HepG2 (cell line): ENCODE results near the gene RHBG. TPM values are rescaled to one million over a fixed set of nuclear protein-coding genes. Genes with fewer than 3 reads are reported as not detected.
A peak's percentile ranks its signal among the peaks of the same experiment; 100 is the strongest.

Source experiments
- AKAP8 ChIP-seq: sonication (generic); formaldehyde crosslinking; IDR thresholded peaks from 2 replicates; pipeline ENCODE4 v1.5.1; 2020; ENCODE audit warnings: mild to moderate bottlenecking, missing genetic modification reagents
- ATM ChIP-seq: fragments of 450-650 bp; IDR thresholded peaks from 2 replicates; pipeline ENCODE4 v1.7.1; 2017; ENCODE audit warnings: mild to moderate bottlenecking, borderline replicate concordance
- GTF3A ChIP-seq: sonication (generic); formaldehyde crosslinking; conservative IDR thresholded peaks from 2 replicates; pipeline ENCODE4 v1.4.0; 2020; ENCODE audit warnings: mild to moderate bottlenecking, missing genetic modification reagents
- KDM4B ChIP-seq: sonication (generic); formaldehyde crosslinking; IDR thresholded peaks from 2 replicates; pipeline ENCODE4 v1.4.0; 2020; ENCODE audit warnings: missing genetic modification reagents
- MED1 ChIP-seq: sonication (generic); formaldehyde crosslinking; IDR thresholded peaks from 2 replicates; pipeline ENCODE4 v1.4.0; 2020; ENCODE audit warnings: missing genetic modification reagents
- NCOA5 ChIP-seq: sonication (generic); formaldehyde crosslinking; IDR thresholded peaks from 2 replicates; pipeline ENCODE4 v1.4.0; 2020; ENCODE audit warnings: missing genetic modification reagents
- NFE2L2 ChIP-seq: fragments of 150-350 bp; IDR thresholded peaks from 2 replicates; pipeline ENCODE4 v1.6.1; 2014; ENCODE audit warnings: low read length
- RBM22 ChIP-seq: fragments of 200-400 bp; formaldehyde crosslinking; optimal IDR thresholded peaks from 2 replicates; pipeline ENCODE3; 2017; ENCODE audit warnings: mild to moderate bottlenecking, low read length, moderate library complexity
- RCOR2 ChIP-seq: IDR thresholded peaks from 2 replicates; pipeline ENCODE4 v1.6.1; 2016; ENCODE audit warnings: missing biosample characterization, missing genetic modification reagents
- SRY ChIP-seq: sonication (generic); formaldehyde crosslinking; IDR thresholded peaks from 2 replicates; pipeline ENCODE4 v1.8.0; 2022; ENCODE audit warnings: mild to moderate bottlenecking, missing genetic modification reagents
- ZBTB7A ChIP-seq: sonication (generic); formaldehyde crosslinking; IDR thresholded peaks from 2 replicates; pipeline ENCODE4 v1.8.0; 2022; ENCODE audit warnings: mild to moderate bottlenecking, missing genetic modification reagents
- ZNF546 ChIP-seq: sonication (generic); formaldehyde crosslinking; conservative IDR thresholded peaks from 2 replicates; pipeline ENCODE4 v1.8.1; 2023; ENCODE audit warnings: mild to moderate bottlenecking, missing genetic modification reagents
- ZNF589 ChIP-seq: sonication (generic); formaldehyde crosslinking; conservative IDR thresholded peaks from 2 replicates; pipeline ENCODE4 v1.8.0; 2022; ENCODE audit warnings: mild to moderate bottlenecking, moderate library complexity, missing genetic modification reagents
- ZNF670 ChIP-seq: sonication (generic); formaldehyde crosslinking; IDR thresholded peaks from 2 replicates; pipeline ENCODE4 v1.8.0; 2022; ENCODE audit warnings: mild to moderate bottlenecking, missing genetic modification reagents, borderline replicate concordance
- polyA plus RNA-seq, 8 experiments: library from polyadenylated mRNA; depleted of rRNA in 3 of 8; stranded (reverse) in 7 of 8; unstranded in 1 of 8; fragments of >200 nt; fragmentation: Illumina TruSeq in 4 of 8; extraction: Trizol in 4 of 8; gene quantifications; 2 replicates each; pipeline versions ENCODE4 v1.2.1 to v1.2.3, GENCODE V29; 2011 to 2016; ENCODE audit warnings: low read depth in 4 of 8, missing spikeins in 1 of 8, mixed read lengths in 1 of 8; ENCODE audit not compliant: insufficient read depth in 1 of 8
- total RNA-seq, 5 experiments: library from RNA; depleted of rRNA; stranded (reverse); fragments of >200 nt; fragmentation: Illumina TruSeq; extraction: Trizol; gene quantifications; 2 replicates each; pipeline ENCODE4 v1.2.3, GENCODE V29; 2016; ENCODE audit warnings: low read depth in 1 of 5
- TF ChIP-seq, protein P1 (sequence below): sonication (generic); formaldehyde crosslinking; conservative IDR thresholded peaks from 2 replicates; pipeline ENCODE4 v1.4.0; 2020; ENCODE audit warnings: missing genetic modification reagents
- TF ChIP-seq, protein P2 (sequence below): sonication (generic); formaldehyde crosslinking; IDR thresholded peaks from 2 replicates; pipeline ENCODE4 v1.8.0; 2022; ENCODE audit warnings: mild to moderate bottlenecking, missing genetic modification reagents, moderate library complexity
- TF ChIP-seq, protein P3 (sequence below): sonication (generic); formaldehyde crosslinking; conservative IDR thresholded peaks from 2 replicates; pipeline ENCODE4 v1.4.0; 2020; ENCODE audit warnings: missing genetic modification reagents
- TF ChIP-seq, protein P4 (sequence below): sonication (generic); formaldehyde crosslinking; conservative IDR thresholded peaks from 2 replicates; pipeline ENCODE4 v1.5.0; 2020; ENCODE audit warnings: missing genetic modification reagents
- TF ChIP-seq, protein P5 (sequence below): sonication (generic); formaldehyde crosslinking; IDR thresholded peaks from 2 replicates; pipeline ENCODE4 v1.8.0; 2022; ENCODE audit warnings: mild to moderate bottlenecking, missing genetic modification reagents, moderate library complexity
- TF ChIP-seq, protein P6 (sequence below): fragments of 450-650 bp; IDR thresholded peaks from 2 replicates; pipeline ENCODE4 v1.6.1; 2016

RHBG gene
- total and polyA plus RNA-seq, 2 of the 13 experiments (the other 11 are each of a cell fraction or from before 2014, with no cell fraction given), result 61.8 to 73.5 TPM

DNA sequence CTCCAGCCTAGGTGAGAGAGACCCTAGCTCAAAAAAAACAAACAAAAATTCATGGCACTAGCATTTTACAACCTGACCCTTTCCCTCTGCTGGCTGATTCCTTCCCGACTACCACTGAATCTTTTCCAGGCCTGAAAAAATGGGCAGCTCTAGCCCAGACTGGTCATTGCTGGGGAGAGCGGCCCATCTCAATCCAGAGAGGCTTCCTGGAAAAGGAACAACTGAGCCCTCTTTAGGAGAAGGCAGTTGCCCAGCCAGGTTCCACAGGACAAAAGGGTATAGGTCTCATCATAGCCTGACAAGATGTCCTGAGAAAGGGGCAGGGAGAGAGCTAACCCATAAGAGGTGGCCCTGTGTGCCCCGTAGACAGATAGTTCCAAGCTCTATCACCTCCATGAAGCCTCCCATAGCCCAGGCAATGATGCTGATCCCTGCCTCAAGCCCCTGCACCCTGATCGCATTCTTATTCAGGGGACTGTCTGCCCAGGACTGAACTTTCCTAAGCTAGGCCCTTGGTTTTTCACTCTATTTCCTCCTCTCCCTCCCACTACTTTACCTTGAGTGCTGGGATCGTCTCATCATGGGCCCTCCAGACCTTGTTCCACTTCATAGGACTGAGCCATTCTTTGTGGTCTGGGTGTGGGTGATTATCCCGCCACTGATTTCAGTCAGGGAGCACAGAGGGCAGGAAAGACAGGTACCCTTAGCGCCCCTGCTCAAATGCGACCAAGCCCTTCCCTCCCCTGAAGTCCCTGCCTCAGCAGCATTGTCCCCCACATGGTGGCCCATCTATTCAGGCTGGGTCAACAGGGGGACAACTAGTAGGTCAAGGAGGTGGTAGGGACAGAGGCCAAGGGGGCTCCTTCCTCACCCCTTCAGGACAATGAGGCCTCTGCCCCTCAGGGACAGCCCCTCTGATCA lies 18.2 kb downstream of the RHBG start (continued):
- no peak for TF ChIP-seq NFE2L2
- TF ChIP-seq, protein P1, sequence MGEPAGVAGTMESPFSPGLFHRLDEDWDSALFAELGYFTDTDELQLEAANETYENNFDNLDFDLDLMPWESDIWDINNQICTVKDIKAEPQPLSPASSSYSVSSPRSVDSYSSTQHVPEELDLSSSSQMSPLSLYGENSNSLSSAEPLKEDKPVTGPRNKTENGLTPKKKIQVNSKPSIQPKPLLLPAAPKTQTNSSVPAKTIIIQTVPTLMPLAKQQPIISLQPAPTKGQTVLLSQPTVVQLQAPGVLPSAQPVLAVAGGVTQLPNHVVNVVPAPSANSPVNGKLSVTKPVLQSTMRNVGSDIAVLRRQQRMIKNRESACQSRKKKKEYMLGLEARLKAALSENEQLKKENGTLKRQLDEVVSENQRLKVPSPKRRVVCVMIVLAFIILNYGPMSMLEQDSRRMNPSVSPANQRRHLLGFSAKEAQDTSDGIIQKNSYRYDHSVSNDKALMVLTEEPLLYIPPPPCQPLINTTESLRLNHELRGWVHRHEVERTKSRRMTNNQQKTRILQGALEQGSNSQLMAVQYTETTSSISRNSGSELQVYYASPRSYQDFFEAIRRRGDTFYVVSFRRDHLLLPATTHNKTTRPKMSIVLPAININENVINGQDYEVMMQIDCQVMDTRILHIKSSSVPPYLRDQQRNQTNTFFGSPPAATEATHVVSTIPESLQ, result no peak
- 0 out of 2 replicates have a peak, but pooled peaks have one; percentile 19 for TF ChIP-seq ZBTB7A (CRISPR knock-in tag)
- TF ChIP-seq, protein P2, sequence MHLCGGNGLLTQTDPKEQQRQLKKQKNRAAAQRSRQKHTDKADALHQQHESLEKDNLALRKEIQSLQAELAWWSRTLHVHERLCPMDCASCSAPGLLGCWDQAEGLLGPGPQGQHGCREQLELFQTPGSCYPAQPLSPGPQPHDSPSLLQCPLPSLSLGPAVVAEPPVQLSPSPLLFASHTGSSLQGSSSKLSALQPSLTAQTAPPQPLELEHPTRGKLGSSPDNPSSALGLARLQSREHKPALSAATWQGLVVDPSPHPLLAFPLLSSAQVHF, result 0 out of 2 replicates have a peak, but pooled peaks have one; percentile 62
- no peak for TF ChIP-seq RCOR2
- TF ChIP-seq, protein P3, sequence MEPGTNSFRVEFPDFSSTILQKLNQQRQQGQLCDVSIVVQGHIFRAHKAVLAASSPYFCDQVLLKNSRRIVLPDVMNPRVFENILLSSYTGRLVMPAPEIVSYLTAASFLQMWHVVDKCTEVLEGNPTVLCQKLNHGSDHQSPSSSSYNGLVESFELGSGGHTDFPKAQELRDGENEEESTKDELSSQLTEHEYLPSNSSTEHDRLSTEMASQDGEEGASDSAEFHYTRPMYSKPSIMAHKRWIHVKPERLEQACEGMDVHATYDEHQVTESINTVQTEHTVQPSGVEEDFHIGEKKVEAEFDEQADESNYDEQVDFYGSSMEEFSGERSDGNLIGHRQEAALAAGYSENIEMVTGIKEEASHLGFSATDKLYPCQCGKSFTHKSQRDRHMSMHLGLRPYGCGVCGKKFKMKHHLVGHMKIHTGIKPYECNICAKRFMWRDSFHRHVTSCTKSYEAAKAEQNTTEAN (CRISPR knock-in tag), result no peak
- no peak for TF ChIP-seq ZNF546 (CRISPR knock-in tag)
- no peak for TF ChIP-seq ZNF670
- TF ChIP-seq GTF3A (CRISPR knock-in tag), result 0 out of 2 replicates have a peak, but pooled peaks have one; percentile 0
- no peak for TF ChIP-seq KDM4B
- TF ChIP-seq ZNF589 (CRISPR knock-in tag), result no peak
- no peak for TF ChIP-seq ATM
- TF ChIP-seq NCOA5, result peak; percentile 67; the same call in 1 of the 2 replicates
- TF ChIP-seq RBM22, result peak; percentile 99
- no peak for TF ChIP-seq SRY (CRISPR knock-in tag)
- TF ChIP-seq, protein P4, sequence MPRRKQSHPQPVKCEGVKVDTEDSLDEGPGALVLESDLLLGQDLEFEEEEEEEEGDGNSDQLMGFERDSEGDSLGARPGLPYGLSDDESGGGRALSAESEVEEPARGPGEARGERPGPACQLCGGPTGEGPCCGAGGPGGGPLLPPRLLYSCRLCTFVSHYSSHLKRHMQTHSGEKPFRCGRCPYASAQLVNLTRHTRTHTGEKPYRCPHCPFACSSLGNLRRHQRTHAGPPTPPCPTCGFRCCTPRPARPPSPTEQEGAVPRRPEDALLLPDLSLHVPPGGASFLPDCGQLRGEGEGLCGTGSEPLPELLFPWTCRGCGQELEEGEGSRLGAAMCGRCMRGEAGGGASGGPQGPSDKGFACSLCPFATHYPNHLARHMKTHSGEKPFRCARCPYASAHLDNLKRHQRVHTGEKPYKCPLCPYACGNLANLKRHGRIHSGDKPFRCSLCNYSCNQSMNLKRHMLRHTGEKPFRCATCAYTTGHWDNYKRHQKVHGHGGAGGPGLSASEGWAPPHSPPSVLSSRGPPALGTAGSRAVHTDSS, result no peak
- TF ChIP-seq, protein P5, sequence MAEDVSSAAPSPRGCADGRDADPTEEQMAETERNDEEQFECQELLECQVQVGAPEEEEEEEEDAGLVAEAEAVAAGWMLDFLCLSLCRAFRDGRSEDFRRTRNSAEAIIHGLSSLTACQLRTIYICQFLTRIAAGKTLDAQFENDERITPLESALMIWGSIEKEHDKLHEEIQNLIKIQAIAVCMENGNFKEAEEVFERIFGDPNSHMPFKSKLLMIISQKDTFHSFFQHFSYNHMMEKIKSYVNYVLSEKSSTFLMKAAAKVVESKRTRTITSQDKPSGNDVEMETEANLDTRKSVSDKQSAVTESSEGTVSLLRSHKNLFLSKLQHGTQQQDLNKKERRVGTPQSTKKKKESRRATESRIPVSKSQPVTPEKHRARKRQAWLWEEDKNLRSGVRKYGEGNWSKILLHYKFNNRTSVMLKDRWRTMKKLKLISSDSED (CRISPR knock-in tag), result no peak
- TF ChIP-seq, protein P6, sequence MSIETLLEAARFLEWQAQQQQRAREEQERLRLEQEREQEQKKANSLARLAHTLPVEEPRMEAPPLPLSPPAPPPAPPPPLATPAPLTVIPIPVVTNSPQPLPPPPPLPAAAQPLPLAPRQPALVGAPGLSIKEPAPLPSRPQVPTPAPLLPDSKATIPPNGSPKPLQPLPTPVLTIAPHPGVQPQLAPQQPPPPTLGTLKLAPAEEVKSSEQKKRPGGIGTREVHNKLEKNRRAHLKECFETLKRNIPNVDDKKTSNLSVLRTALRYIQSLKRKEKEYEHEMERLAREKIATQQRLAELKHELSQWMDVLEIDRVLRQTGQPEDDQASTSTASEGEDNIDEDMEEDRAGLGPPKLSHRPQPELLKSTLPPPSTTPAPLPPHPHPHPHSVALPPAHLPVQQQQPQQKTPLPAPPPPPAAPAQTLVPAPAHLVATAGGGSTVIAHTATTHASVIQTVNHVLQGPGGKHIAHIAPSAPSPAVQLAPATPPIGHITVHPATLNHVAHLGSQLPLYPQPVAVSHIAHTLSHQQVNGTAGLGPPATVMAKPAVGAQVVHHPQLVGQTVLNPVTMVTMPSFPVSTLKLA, result no peak
- TF ChIP-seq AKAP8 (CRISPR knock-in tag), result peak; percentile 68; the same call in 1 of the 2 replicates
- TF ChIP-seq MED1 (CRISPR knock-in tag), result no peak
